Right ventricle myocardium inferior (tissue), 1 donor: ENCODE measurements around the gene SYNJ2. TPM values are rescaled to one million over a fixed set of nuclear protein-coding genes. Genes with fewer than 3 reads are reported as not detected.

Experiments
- ATAC-seq: fragments of 200-7000 bp; cut with Tn5 transposase; one replicate; pipeline ENCODE4 v1.9.1; 2020; ENCODE audit warnings: mild to moderate bottlenecking, moderate library complexity
- DNase-seq: peaks from one replicate; pipeline ENCODE4 v3.0.0; 2021; ENCODE audit errors: missing footprints
- intact Hi-C: fragments of 100-400 bp; cut with DNase I; formaldehyde crosslinking; loops from one replicate; pipeline ENCODE4 v1.11.0; 2022
- total RNA-seq: library from RNA; stranded (reverse); fragmentation: NEBNext Ultra II Directional; extraction: Animal tissue kit (Norgen Biotek cat#: 25700); gene quantifications from one replicate; pipeline ENCODE4 v1.2.1, GENCODE V29; 2021
- donor health status: DM: no; HTN: yes; CAD: no; lungs with severe emphysema.

The SYNJ2 gene
- total RNA-seq, 1 donor from 2014 or later: 15.0 TPM

DNA sequence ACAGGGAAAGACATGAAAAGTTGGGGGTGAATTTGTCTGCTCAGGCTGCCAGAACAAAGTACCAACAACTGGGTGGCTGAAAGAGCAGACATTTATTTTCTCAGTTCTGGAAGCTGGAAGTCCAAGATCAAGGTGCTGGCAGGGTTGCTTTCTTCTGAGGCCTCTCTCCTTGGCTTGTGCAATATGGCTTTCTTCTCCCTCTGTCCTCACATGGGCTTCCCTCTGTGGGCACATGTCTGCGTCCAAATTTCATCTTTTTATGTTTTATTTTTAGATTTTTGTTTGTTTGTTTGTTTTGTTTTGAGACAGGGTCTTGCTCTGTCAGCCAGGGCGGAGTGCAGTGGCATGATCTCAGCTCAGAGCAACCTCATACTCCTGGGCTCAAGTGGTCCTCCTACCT is 6.2 kb upstream of the SYNJ2 start:
- intact Hi-C loops: no loop called here
- no peak for ATAC-seq
- DNase-seq: no peak

DNA sequence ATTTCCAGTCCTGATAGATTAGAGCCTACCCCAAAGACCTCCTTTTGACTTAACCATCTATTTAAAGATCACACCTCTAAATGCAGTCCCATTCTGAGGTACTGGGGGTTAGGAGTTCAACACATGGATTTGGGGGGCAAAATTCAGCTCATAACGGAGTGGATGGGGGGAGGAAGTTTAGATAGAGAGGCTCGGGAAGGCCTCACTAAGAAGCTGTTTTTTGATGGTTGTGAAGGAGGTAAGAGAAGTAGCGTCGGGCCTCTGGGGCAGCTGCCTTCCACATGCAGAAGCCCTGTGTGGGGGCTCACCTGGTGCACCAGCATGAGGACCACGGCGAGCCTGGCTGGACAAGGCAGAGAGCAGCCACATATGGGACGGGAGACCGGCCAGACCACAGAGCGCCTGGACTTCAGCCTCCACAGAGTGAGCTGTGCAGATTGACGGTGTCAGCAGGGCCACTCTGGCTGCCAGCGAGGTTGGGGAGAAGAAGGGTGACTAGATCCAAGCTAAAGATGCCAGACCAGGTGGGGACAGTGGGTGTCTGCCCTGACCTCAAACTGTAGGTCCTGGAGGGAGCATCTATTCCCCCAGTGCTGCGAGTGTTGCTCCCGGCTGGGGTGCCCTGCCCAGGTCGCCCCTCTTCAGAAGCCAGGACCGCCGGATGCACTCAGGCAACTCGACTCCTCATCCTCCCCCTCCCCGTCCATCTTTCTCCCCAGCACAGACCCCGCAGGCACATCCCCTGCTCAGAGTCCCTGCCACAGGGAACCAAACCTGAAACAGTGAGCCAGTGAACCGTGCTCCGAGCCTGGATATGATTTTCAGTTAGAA is 5.1 kb upstream of the SYNJ2 start:
- DNase-seq (no peak), ATAC-seq (no peak)
- intact Hi-C loops: no loop called here

DNA sequence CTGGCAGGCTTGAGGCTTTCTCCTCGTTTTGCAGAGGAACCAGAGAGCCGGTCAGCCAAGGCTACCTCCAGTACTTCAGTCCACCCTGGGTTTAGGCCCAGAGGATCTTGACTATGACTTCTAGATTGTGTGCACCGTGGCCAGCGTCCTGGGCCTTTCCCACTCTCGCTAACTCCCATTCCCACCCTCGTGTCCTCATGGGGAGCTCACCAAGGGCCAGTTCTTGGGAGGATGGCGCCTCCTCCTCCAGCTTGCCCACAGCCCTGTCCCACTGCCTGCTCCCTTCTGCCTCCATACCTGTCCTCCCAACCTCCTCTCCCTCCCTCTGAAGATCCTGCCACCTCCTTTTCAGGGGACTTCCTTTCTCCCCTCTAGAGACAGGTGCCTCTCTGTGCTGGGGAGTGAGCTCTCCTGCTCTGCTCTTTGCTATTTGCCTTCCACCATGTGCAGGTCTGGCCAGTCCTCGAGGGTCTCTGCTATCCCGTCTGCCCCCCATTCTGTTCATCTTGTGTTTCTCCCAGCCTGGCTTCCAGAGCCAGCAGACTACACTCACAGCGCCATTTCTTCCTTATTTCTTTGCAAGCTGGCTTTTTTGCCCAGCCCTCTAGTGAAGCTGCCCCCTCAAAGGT is 4.4 kb upstream of the SYNJ2 start:
- DNase-seq (no peak), ATAC-seq (no peak)
- intact Hi-C loops: no loop called here

DNA sequence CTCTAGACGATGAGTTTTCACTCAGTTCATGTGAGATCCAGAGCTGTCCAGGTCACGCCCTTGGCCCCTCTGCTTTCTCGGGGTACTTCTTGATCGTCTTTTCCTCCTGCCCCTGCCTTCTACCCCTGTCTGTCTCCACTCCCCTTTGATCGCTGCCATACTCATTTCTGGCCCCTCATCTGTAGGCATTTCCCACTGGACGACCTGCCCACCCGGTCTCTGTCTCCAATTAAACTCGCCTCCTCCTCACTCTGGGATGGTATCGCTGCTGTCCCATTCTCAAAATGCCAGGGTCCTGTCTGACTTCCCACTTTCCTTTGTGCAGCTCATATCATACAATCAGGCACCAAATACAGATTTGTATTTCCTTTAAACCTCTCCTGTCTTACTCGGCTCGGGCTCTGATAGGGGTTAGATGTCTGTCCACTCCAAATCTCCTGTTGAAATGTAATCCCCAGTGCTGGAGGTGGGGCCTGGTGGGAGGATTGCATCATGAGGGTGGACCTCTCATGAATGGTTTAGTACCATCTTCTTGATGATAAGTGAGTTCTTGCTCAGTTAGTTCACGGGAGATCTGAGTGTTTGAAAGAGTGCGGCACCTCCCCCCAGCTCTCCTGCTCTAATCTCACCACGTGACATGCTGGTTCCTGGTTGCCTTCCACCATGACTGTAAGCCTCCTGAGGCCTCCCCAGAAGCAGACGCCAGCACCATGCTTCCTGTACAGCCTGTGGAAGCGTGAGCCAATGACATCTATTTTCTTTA is 3.5 kb upstream of the SYNJ2 start:
- intact Hi-C loops: no loop called here
- DNase-seq (no peak), ATAC-seq (no peak)

- ATAC-seq: peak; percentile 32
- no peak for DNase-seq
- intact Hi-C loops: loop anchor here (1.0 to 5.0 kb wide), 3 partner anchors 47 to 92 kb away; no protein-coding TSS in a partner anchor
Observed at GRCh38 chr6:157980288-157981131, 1.2 kb upstream of the SYNJ2 start.

- DNase-seq: no peak
Observed at GRCh38 chr6:157981132-157981394, 600 bp upstream of the SYNJ2 start.

GRCh38 chr6:157982102-157982562 is 469 bp downstream of the SYNJ2 start:
- intact Hi-C loops: loop anchor here (5.0 kb wide), 1 partner anchor 45 kb away; no protein-coding TSS in a partner anchor
- peak; percentile 37 for ATAC-seq
- no peak for DNase-seq

More at GRCh38 chr6:157981132-157981394, 600 bp upstream of the SYNJ2 start:
- intact Hi-C loops: loop anchor here (1.0 to 5.0 kb wide), 3 partner anchors 46 to 91 kb away; no protein-coding TSS in a partner anchor
- ATAC-seq: no peak

DNA sequence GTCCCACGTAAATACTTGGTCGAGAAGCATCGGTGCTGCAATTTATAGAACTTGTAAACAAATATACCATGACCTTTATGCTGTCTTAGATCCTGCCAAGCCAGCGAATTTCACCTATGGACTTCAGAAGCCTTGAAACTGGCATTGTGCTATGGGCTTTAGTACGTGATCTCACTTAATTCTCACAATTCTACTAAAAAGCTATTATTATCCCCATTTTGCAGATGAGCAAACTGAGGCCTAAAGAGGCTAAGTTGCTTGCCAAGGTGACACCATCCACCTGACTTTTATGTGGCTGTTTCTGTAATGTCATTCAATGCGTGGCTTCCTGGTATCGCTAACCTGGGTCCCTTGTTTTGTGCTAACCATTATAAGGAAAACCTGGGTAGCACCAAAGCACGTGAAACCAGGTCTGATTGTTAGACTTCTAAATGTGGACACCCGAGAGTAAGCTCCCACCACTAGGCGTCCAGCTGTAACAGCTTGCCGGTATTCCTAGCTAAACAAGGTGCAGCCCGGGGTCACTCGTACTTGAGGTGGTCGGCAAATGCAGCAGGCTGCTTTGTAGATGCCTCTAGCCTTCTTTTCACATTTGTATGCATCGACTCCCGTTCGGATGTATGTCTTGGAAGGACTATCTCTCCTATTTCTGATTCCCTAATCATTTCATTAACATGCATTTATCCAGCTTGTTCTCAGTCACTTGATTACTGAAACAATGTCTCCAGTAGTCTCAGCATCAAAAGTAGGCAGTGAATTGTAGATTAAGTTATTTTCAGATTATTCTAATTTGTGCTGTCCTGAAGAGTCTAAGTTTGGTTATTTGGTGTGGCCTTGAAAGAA is 1.1 kb downstream of the SYNJ2 start:
- ATAC-seq (no peak), DNase-seq (no peak)
- intact Hi-C loops: loop anchor here (5.0 kb wide), 1 partner anchor 45 kb away; no protein-coding TSS in a partner anchor

- DNase-seq (no peak), ATAC-seq (no peak)
- intact Hi-C loops: loop anchor here (5.0 kb wide), 1 partner anchor 44 kb away; no protein-coding TSS in a partner anchor
Observed at GRCh38 chr6:157983406-157984119, 1.9 kb downstream of the SYNJ2 start.

GRCh38 chr6:157984128-157984527 is 2.5 kb downstream of the SYNJ2 start:
- ATAC-seq (no peak), DNase-seq (no peak)
- intact Hi-C loops: loop anchor here (5.0 kb wide), 1 partner anchor 43 kb away; no protein-coding TSS in a partner anchor

DNA sequence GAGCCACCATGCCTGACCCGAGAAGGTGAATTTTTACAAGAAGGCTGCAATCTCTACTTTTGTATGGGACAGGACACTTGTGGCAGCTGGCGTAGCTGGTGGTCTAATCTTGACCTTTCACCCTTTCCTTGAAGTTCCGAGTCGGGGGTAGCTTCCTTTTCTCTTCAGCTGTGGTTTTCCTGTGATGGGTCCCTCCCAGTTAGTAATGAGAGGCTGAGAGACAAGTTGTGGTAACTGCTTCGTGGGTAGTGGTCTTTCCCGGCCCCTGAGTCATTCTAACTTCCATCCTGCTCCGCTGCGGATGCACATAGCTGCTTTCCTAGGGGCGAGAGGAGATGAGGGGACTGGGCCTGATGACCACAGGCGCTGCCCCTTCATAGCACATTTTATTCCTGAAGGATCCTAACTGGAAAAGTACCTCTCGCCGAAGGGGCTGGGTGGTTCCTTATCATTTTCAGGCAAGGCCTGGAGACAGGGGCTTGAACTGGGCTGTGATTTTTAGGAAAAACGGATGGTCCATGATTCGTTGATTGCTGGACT is 3.1 kb downstream of the SYNJ2 start:
- DNase-seq: no peak
- intact Hi-C loops: loop anchor here (5.0 kb wide), 1 partner anchor 43 kb away; no protein-coding TSS in a partner anchor
- ATAC-seq: no peak

DNA sequence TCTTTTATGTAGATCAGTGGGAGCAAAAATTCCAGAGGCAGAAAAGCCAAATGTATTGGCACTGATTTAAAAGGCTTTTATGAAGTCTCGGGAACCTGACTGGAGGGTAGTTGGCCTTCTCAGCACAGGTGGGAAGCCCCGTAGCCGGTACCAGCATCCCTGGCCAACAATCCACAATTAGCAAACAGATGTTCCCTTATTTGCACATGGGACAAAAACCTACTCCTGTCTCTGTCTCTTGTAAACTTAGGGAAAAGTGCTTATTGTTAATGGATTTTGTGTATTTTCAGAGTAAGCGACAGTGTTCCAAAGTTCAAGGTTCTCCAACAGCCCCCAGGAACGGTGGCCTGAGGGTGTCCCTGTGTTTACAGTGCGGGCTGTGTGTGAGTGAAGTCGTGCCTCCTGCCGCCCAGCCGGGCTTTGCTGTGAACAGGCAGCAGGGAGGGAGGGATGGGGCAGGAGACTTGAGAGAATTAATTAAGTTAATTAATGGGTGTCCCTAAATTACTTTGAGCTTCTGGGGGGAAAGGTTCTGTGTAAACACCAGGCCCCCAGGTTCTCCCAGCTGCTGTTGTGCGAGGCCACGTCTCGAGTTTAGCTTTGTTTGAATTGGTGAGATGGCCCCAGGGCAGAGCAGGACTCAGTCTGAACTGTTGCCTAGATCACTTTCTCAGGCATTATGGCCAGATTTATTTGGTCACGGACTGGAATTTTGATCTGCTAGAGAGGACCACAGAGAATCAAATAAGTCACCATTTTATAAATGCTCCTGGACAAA is 3.9 kb downstream of the SYNJ2 start:
- intact Hi-C loops: no loop called here
- DNase-seq (no peak), ATAC-seq (no peak)

DNA sequence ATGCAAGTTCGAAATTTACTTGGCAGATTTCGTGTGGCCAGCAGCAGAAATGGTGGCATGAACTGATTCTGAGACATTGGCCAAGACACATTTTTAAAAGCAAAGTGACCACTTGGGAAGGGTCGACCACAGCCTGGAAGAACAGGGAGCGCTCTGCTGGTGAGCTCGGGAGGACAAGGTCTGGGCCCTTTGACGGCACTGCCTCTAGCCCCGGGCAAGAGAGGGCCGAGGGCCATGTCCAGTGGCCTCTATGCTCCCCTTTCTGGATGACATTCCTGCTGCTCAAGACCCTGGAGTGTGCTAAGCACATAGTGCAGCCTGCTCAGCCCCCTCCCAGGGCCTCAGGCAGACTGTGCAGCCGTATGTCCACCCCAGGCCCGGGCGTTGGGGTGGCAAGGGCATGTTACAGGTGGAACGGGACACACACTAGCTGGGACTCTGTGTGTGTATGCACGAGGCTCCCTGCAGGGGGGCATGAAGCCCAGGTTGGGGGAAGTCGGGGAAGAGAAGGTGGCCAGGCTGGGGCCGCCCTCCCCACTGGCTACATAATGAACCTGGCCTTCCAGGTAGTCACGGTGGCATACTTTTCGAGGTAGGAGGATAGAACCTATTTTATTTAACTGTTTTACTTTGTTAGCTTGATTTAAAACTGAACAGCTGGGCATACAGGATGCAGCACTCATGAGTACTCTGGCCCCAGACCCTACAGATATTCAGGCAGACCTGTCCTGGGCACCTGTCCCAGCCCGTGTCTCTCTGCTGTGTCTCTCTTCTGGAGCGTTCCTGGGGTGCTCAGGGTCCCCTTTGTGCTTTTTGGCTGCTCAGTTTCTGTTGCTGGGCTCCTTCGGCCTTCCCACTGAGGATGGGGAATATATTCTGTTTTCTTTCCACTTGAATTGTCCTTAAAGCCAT is 6.4 kb downstream of the SYNJ2 start:
- no peak for ATAC-seq

GRCh38 chr6:157988700-157989063 is 7.0 kb downstream of the SYNJ2 start:
- DNase-seq (no peak), ATAC-seq (no peak)
- intact Hi-C loops: no loop called here

More for the DNA sequence above, 6.4 kb downstream of the SYNJ2 start:
- DNase-seq: no peak
- intact Hi-C loops: no loop called here
